Measurements from ENCODE around the gene HTR3E. TPM values are rescaled to one million over a fixed set of nuclear protein-coding genes. Genes with fewer than 3 reads are reported as not detected.
A peak's percentile ranks its signal among the peaks of the same experiment; 100 is the strongest.

Gene HTR3E
- total RNA-seq, 1 experiment from 2014 or later = not detected

DNA sequence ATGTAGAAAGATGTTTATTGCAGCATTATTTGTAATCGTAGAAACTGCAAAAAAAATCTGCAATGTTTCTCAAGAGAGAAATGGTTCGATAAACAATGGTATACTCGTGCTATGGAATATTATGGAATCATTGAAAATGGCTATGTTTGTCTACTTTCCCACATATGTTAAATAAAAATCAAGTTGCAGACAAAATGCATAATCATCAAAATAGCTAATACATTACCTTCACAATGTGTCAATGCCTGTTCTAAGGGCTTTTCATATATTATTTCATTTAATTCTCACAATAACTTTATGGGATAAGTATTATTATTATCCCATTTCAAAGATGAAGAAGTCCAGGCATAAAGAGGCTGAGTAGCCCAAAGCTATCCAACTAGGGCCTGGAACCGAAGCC, 36.1 kb downstream of the HTR3E start:
- H3F3A ChIP-seq (ENCODE audit: insufficient read depth, low read depth) = peaks cover 19% of the 10 kb centered on the region
- peaks cover 25% of the 10 kb centered on the region for H3K4me1 ChIP-seq (replicated peaks; ENCODE audit: insufficient read depth)
- TF ChIP-seq EZH2 (IDR thresholded peaks at IDR 0.05; ENCODE audit: low read depth) = no peak
- TF ChIP-seq, protein P1, sequence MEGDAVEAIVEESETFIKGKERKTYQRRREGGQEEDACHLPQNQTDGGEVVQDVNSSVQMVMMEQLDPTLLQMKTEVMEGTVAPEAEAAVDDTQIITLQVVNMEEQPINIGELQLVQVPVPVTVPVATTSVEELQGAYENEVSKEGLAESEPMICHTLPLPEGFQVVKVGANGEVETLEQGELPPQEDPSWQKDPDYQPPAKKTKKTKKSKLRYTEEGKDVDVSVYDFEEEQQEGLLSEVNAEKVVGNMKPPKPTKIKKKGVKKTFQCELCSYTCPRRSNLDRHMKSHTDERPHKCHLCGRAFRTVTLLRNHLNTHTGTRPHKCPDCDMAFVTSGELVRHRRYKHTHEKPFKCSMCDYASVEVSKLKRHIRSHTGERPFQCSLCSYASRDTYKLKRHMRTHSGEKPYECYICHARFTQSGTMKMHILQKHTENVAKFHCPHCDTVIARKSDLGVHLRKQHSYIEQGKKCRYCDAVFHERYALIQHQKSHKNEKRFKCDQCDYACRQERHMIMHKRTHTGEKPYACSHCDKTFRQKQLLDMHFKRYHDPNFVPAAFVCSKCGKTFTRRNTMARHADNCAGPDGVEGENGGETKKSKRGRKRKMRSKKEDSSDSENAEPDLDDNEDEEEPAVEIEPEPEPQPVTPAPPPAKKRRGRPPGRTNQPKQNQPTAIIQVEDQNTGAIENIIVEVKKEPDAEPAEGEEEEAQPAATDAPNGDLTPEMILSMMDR (conservative IDR thresholded peaks at IDR 0.05) = no peak
- ChIA-PET CTCF (interaction anchor here (0.7 to 0.8 kb wide), 2 partner anchors 44 to 76 kb away, joined by 4 to 5 read pairs; no protein-coding TSS in a partner anchor), POLR2A (ENCODE audit: unreplicated experiment) (no interaction called here)
- BruUV-seq (replicated peaks) = no TSS peak
- no peak overlapping the region for H3K27ac ChIP-seq
- peaks cover 32% of the 10 kb centered on the region for H3K79me2 ChIP-seq (ENCODE audit: low read depth)
- H4K20me1 ChIP-seq (ENCODE audit: insufficient read depth) = no peaks in the 10 kb centered on the region
- no peak overlapping the region for H2AFZ ChIP-seq
- H3K9me3 ChIP-seq (ENCODE audit: insufficient read depth, low read depth) = no peaks in the 10 kb centered on the region
- H3K36me3 ChIP-seq (ENCODE audit: low read depth) = no peaks in the 10 kb centered on the region
- no peaks in the 10 kb centered on the region for H3K27me3 ChIP-seq (ENCODE audit: insufficient read depth, low read depth)
- no peak for DNase-seq
- H3K9me2 ChIP-seq (ENCODE audit: insufficient read depth) = no peaks in the 10 kb centered on the region
- H3K4me2 ChIP-seq = peak overlapping the region; percentile 91
- intact Hi-C loops (cut with micrococcal nuclease; ENCODE audit: unreplicated experiment) = no loop called here
- H3K4me3 ChIP-seq = peak overlapping the region; percentile 80

DNA sequence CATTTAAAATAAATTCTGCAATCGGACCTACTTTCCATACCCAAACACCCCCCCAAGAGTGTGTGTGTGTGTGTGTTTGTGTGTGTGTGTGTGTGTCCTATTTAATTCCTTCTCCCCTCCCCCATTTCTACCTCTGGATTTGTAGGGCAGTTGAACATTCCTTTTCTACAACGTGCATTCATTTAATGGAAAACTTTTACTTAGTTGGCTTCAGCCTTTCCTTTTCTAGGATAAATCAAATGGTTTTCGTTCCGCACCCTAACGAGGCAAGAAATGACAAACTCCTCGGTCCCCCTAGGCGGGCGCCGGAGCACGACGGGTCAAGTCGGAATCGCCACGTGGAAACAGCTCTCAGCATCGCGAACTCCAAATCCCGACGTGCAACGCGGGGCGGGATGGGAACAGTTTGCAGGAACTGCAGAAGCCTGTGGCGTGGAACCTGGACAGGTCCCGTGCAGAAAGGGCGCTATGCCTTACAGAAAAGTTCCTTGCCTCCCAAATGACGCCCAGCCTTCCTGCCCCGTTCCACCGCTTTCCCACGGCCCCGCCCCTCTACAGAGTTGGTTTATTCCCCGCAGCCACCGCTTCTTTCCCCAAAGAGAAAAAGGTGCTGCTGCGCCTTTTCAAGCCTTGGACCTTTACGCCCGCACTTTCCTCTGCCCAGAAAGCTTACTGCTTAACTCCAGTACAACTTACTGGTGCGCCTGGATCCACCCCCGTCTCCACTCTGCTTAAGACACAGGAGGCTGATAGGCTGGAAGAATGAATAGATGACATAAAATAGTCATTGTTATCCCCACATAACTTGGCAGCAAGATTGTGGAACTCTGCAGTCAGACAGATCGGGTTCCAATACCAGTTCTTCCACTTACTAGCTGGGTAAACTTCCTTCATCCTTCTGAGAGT, 37.2 kb downstream of the HTR3E start:
- H3K4me1 ChIP-seq (replicated peaks; ENCODE audit: insufficient read depth) = peaks cover 25% of the 10 kb centered on the region

DNA sequence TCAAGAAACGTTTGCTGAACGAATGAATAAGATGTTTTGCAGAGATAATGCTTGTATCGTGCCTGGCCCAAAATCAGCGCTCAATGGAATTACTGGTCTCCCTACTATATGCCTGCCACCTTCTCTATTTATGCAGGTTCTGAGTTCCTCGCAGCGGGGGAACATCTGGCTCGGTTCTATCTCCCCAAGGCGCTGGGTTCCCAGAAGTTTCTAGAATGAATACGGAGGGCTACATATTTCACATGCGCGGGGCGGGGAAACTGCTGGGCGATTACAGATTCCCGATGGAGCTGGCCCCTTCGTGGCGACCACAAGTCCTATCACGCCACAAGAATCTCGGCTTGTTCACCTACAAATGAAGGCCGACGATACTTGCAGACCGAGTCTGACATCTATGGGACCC, 37.9 kb downstream of the HTR3E start:
- Histone ChIP-seq H3K4me2 (peak overlapping the region; percentile 91), H3K4me3 (peak overlapping the region; percentile 80), H3K27me3 (ENCODE audit: insufficient read depth, low read depth) (no peaks in the 10 kb centered on the region), H2AFZ (peak overlapping the region; percentile 94), H3K4me1 (replicated peaks; ENCODE audit: insufficient read depth) (peaks cover 25% of the 10 kb centered on the region), H3K27ac (peak overlapping the region; percentile 79), H3F3A (ENCODE audit: insufficient read depth, low read depth) (peaks cover 19% of the 10 kb centered on the region), H3K9me2 (ENCODE audit: insufficient read depth) (no peaks in the 10 kb centered on the region), H3K79me2 (ENCODE audit: low read depth) (peaks cover 42% of the 10 kb centered on the region), H4K20me1 (ENCODE audit: insufficient read depth) (no peaks in the 10 kb centered on the region), H3K36me3 (ENCODE audit: low read depth) (no peaks in the 10 kb centered on the region), H3K9me3 (ENCODE audit: insufficient read depth, low read depth) (no peaks in the 10 kb centered on the region)
- TF ChIP-seq, protein P1 (conservative IDR thresholded peaks at IDR 0.05) = no peak
- TF ChIP-seq EZH2 (IDR thresholded peaks at IDR 0.05; ENCODE audit: low read depth) = no peak
- intact Hi-C loops (cut with micrococcal nuclease; ENCODE audit: unreplicated experiment) = loop anchor here (1.0 to 2.0 kb wide), 6 partner anchors 21 to 168 kb away; partner anchors contain the start of genes ABCC5, AP2M1 and DVL3
- CTCF ChIA-PET = interaction anchor here (0.7 to 1.6 kb wide), 2 partner anchors 11 to 95 kb away, joined by 3 to 4 read pairs; no protein-coding TSS in a partner anchor
- DNase-seq = no peak
- POLR2A ChIA-PET (ENCODE audit: unreplicated experiment) = interaction anchor here (0.5 to 0.7 kb wide), 5 partner anchors 129 to 1502 kb away, joined by 3 to 11 read pairs (median 4); no protein-coding TSS in a partner anchor
- TSS peak; percentile 85 for BruUV-seq (replicated peaks)

More for the DNA sequence above, 37.2 kb downstream of the HTR3E start:
- H3F3A ChIP-seq (ENCODE audit: insufficient read depth, low read depth) = peaks cover 19% of the 10 kb centered on the region
- peak overlapping the region; percentile 94 for H2AFZ ChIP-seq
- peak overlapping the region; percentile 80 for H3K4me3 ChIP-seq
- no peaks in the 10 kb centered on the region for H3K27me3 ChIP-seq (ENCODE audit: insufficient read depth, low read depth)
- H3K27ac ChIP-seq = peak overlapping the region; percentile 79
- intact Hi-C loops (cut with micrococcal nuclease; ENCODE audit: unreplicated experiment) = loop anchor here (1.0 to 2.0 kb wide), 5 partner anchors 40 to 168 kb away; partner anchors contain the start of genes ABCC5 and AP2M1
- H3K4me2 ChIP-seq = peak overlapping the region; percentile 91
- CTCF ChIA-PET = interaction anchor here (0.6 to 1.6 kb wide), 5 partner anchors 77 to 665 kb away, joined by 3 to 4 read pairs (median 4); partner anchors contain the start of gene ABCC5
- peak; percentile 86 to 98 for DNase-seq
- H3K9me3 ChIP-seq (ENCODE audit: insufficient read depth, low read depth) = no peaks in the 10 kb centered on the region
- BruUV-seq (replicated peaks) = no TSS peak
- H3K9me2 ChIP-seq (ENCODE audit: insufficient read depth) = no peaks in the 10 kb centered on the region
- POLR2A ChIA-PET (ENCODE audit: unreplicated experiment) = interaction anchor here (0.5 to 0.7 kb wide), 9 partner anchors 81 to 1503 kb away, joined by 3 to 11 read pairs (median 3); no protein-coding TSS in a partner anchor
- no peaks in the 10 kb centered on the region for H3K36me3 ChIP-seq (ENCODE audit: low read depth)
- peaks cover 42% of the 10 kb centered on the region for H3K79me2 ChIP-seq (ENCODE audit: low read depth)
- TF ChIP-seq EZH2 (IDR thresholded peaks at IDR 0.05; ENCODE audit: low read depth) = no peak
- TF ChIP-seq, protein P1 (conservative IDR thresholded peaks at IDR 0.05) = no peak
- no peaks in the 10 kb centered on the region for H4K20me1 ChIP-seq (ENCODE audit: insufficient read depth)

All from PC-9 (cell line).